Activated CD4-positive, alpha-beta T cell treated with anti-CD3 and anti-CD28 coated beads for 1 hour (primary cell): ENCODE results near the gene GABRR3.
A peak's percentile ranks its signal among the peaks of the same experiment; 100 is the strongest.

ENCODE experiments used
- DNase-seq: peaks from one replicate; pipeline ENCODE4 v3.0.0-alpha.2; 2020

GABRR3 gene

DNA sequence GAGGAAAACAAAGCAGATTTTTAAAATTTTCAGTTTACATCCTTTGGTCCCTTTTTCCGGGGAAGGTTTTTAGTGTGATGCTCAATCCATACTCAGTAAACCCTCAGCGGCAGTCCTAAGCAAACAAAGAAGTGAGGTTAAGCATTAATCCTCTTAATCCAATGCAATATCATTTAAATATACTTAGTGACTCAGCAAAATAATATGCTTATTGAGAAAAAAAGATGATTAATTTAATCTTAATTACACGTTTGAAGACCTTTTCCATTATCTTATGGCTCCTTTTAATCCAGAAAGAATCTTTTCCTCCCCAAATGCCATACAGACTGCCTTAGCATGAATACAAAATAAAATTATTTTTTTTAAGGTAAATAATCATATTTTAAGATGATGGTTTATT lies at the start of gene GABRR3:
GABRR3 (minus strand) TSS at position 108 of the 400 bp plus-strand sequence. CDS start 328 bp downstream, outside the sequence.
- no peak for DNase-seq

DNA sequence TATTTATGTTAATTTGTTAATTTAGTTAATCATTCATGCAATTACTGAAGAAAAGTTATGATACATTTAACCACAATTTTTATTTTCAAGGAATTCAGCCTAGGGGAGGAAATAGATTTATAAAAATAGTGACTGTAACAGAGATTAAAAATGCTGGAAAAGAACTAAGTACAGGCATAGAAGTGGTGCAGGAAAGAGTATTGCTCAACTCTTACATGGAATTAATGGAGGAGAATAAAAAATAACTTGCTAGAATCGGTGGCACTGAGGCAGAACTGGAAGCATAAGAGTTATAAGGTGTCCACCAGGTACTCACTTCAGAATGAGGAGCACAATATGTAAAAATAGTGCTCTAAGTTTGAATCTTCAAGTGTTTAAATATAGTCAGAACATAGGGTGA lies 38.4 kb upstream of the GABRR3 start:
- DNase-seq, result no peak

DNA sequence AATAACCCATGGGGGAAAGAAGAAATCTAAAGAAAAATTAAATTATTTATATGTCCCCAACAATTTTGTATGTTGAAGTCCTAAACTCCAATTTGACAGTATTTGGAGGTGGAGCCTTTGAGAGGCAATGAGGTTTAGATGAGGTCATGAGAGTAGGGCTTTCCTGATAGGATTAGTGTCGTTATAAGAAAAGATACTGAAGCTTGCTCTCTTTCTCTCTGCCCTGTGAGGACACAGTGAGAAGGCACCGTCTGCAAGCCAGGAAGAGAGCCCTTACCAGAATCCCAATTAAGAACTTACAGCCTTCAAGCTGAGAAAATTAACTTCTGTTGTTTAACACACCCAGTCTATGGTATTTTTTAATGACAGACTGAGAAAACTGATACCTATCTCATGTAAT lies 35.7 kb upstream of the GABRR3 start:
- no peak for DNase-seq

DNA sequence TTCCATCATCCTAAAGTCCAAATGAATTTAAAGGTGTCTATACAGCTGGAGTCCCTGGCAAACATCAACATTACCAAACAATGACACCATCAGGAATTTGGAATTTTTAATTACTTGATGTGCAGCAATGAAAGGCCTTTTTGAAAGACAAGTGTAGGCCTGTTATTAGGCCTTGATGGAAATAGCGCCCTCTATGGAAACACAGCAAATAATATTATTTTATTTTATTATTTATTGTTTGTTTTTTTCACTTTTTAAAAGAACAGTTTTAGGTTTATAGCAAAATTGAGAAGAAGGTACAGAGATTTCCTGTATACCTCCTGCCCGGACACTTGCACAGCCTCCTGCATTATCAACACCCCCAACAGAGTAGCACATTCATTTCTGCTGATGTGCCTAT lies 33.7 kb upstream of the GABRR3 start:
- no peak for DNase-seq

DNA sequence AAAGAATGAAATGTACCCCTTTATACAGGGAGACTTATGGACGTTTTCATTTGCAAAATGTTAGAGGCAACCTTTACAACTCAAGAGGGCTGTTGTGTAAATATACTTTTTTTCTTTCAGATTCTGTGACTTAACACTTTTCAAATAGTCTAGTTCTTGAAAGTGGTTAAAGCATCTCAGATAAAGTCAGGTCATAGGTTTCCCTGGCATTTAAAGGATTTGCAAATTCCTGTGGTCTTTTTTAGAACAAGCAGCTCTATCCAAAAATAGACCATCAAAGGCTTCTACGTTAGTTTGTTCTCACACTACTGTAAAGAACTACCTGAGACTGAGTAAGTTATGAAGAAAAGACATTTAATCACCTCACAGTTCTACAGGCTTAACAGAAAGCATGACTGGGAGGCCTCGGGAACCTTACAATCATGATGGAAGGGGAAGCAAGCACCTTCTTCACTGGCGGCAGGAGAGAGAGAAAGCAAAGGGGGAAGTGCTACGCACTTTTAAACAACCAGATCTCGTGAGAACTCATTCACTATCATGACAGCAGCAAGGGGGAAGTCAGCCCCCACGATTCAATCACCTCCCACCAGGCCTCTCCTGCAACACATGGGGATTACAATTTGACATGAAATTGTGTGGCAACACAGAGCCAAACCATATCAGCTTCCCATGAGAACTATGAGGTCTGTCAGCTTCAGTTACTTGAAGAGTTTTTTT lies 23.3 kb upstream of the GABRR3 start:
- no peak for DNase-seq

DNA sequence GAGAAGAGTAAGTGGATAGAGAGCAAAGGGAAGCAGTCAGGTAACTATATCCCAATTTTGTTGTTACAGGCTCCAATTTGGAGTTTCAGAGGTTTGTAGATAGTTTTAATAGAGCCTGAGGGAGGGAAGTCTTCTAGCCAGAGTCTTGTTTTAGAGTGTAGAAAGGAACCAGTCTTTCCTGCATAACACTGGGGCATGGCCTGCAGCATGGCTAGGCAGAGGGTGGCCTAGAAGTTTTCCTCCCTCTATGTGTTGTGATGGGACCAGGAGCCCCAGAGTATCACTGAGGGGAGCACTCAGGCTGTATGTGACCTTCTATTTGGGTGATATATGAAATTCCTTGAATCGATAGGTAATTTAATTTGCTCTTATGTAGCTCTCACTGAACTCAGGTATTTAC lies 22.5 kb upstream of the GABRR3 start:
- no peak for DNase-seq

DNA sequence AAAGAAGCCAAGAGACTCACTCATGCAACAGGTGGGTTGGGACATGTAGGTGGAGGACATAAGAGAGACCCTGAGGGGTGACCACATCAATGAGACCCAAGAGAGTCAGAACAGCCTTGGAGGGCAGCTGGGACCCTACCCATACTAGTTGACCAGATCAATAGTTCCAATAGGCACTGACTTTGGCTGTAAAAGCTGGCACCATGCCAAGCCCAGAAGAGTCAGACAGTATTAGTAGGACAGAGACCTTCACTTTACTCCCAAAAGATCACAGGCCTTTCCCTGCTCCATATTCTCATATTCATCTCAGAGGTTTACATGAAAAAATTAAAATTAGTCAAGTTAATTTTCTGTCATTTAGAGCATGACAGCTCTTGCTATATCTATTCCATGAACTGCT lies 20.9 kb upstream of the GABRR3 start:
- DNase-seq, result no peak

DNA sequence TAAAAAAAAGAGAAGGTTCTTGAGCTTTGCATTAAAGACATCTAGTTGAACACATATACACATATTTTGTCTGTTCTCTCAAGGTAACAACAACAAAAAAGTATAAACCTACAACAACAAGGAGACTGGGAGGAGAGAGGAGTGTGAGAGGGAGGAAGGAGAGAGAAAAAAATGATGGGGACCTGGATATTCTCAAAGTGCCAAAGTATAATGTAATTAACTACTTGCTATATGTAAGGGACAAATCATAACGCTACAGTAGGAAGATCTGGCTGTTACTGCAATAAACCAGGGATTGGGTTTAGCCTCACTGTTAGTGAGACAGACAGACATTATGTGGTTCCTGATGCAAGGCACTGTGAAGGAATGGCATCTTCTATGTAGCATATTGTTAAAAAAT lies 14.2 kb upstream of the GABRR3 start:
- no peak for DNase-seq

DNA sequence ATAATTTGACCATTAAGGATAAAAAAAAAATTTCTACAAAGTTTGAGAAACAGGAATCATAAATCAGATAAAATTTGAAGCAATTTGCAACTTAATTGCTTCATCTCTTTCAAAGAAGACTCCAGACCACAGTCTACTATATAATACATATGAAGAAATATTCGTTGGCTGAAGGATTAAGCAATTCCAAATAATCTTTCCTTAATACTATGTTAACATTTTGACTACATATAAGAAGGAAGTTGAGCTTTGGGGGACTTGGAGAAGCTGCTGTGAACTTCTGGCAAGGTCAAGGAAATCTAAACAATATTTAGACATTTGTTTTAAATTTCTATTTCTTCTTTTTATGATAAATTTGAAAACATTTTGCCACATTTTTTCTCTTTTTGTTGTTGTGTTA lies 13.5 kb upstream of the GABRR3 start:
- DNase-seq, result no peak

DNA sequence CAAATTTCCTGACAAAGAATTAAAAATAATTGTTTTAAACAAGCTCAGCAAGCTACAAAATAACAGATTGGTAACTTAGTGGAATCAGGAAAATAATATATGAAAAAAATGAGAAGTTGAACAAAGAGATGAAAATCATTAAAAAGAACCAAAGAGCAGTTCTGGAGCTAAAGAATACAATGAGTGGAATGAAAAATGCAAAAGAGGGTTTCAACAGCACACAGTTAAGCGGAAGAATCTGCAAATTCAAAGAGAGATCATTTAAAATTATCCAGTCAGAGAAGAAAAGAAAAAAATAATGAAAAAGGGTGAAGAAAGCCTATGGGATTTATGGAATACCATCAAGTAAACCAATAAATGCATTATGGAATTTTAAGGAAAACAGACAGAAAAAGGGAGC lies 6.2 kb upstream of the GABRR3 start:
- DNase-seq, result no peak

DNA sequence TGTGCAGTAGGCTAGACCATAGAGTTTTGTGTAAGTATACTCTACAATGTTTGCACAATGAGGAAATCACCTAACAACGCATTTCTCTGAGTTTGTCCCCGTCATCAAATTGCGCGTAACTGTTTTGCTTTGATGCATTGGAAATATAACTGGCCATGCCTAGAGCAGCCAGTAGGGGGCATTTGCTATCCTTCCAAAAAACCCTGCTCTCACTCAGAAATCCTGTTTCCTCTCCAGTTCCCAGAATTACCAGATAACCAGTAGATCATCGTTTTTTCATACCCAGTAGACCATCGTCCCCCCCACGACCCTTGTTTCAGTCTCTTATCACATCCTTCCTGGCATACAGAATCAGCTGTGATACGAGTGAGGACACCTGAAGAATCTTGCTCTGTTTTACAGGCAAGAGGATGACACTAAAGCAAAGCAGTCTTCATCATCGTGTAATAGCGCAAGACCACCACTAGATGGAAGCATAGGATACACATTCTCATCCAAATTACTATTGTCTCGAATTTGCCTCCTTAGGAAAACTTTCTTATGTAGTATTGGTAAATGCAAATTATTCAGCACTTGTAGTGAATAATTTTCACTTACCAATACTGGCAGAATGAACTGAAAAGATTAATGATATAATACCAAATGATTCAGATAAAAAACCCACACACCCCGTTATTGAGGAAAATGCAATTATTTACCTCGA lies 4.4 kb upstream of the GABRR3 start:
- peak; percentile 40 for DNase-seq

DNA sequence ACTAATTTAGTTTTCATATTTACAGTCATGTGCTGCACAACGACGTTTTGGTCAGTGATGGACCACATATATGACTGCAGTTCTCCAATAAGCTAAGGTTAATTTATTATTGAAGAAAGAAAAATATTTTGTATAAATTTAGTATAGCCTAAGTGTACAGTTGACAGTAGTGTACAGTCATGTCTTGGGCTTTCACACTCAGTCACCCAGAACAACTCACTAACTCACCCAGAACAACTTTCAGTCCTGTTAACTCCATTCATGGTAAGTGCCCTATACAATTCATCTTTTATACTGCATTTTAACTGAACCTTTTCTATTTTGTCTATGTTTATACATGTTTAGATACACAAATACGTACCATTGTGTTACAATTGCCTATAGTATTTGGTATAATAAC lies 3.8 kb upstream of the GABRR3 start:
- DNase-seq, result no peak

DNA sequence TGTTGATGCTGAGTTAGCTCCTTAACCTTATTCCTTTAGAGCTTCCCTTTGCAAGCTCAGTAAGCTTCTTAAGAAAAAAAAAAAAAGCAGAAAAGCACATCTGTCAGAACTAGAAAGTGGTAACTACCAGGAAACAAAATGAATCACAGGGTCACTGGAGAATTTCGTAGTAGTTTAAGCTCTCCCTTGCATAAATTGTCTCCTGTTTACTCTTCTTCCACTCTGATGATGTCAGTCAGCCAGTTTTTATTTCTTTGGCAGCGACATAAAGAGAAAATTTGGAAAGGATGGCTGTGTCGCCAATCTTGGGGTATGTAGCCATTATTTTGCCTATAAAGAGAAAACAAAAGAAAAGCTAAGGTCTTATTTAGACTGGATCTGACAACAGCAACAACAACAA lies 3.2 kb upstream of the GABRR3 start:
- DNase-seq, result no peak

DNA sequence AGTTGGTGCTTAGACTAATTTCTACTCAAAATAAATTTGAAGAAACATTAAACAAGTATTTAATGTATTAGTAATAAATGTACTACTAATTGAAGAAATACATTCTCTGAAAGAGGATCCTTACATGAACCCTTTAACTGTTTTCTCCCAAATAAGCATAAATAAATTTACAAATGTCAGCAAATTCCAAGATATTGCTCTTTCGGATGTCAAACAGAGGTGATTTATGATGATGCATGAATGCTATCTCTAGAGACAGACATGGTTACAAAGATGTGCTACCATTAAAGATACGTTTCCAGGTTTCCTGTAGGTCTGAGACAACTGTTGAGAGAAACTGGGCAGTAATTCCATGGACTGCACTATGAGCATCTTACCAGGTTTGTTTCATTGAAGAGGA lies 629 bp downstream of the GABRR3 start:
- no peak for DNase-seq

DNA sequence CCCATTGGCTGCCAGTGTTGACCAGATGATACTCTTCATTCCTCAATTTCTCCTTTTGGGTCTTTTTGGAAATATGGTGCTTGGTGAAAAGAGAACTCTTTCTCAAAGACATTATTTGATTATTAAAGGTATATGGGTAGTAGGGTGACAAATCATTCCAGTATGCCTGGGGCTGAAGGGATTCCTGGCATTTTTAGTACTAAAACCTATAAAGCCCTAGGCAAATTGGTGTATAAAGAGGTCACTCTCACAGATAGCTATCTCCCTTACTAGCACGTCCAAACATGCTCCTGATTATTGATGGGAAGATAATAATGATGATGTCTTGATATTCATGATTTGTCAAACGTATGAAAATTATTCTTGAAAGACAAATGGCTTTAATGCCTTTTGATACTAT lies 1.1 kb downstream of the GABRR3 start:
- DNase-seq, result no peak

DNA sequence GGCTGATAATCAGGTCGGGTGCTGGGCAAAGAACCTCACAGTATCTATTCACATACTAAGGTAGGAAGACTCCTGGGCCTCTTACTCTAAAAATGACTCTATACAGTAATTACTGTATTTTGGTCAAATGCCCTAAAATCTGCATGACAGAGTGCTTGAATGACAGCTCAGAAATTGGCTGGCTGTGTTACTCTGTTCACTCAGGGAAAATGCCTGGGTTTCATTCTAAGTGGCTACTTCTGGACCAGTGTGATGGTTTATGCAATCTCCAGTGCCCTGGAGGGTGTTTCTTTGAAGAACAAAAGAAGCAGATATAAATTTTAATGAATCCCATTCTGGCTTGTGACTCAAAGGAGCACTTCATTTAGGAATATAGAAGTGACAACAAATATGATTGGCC lies 2.2 kb downstream of the GABRR3 start:
- DNase-seq, result no peak

DNA sequence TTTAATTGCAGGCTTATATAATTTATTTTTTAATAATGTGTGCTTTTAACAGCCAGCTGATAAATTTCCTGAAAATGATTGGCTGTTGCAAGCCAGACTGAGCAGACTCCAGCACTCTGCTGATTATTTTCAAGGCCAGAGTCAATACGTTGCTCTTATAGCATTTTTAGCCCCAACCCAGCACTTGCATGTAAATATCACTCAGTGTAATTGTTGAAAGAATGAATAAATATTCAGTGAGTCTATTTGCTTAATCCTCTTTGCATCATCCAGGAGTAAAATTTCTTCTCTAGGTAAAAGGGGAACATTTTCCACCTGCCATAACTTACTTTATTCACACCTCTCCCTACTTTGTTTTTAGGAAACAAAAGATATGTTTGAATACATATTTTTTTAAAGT lies 2.9 kb downstream of the GABRR3 start:
- no peak for DNase-seq

DNA sequence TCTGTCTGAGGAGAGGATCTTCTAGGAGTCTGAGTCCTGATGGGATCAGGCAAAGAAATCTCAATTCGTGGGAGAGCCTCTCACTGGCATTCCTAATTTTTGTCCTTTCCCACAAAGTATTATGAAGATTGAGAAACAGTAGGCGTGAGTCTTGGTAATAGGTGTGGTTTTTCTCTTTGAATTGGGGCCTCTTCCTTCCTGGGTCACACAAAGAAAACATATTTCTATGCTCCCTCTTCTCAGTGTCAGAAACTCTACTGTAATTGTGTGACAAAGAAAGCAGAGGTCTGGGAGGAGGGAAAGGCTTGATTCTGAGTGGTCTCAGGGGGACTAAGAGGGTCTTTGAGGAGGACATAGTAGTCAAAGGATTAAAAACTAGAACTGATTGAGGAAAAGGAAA lies 6.0 kb downstream of the GABRR3 start:
- DNase-seq, result no peak

DNA sequence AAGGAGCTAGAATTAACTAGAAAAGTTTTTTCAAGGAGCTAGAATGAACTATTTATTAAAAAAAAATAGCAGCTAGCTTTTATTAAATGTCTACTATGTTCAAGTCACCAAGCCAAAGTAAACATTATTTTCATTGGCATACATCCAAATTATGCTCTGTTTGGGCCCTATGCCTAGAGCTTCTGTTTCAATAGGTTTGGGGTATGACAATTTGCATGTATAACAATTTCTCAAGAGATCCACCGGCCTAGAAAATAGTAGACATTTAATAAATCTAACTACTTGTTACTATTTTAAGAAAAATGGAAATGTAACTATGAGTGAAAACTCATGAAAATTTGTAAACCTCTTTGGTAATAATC lies 8.0 kb downstream of the GABRR3 start:
- no peak for DNase-seq

DNA sequence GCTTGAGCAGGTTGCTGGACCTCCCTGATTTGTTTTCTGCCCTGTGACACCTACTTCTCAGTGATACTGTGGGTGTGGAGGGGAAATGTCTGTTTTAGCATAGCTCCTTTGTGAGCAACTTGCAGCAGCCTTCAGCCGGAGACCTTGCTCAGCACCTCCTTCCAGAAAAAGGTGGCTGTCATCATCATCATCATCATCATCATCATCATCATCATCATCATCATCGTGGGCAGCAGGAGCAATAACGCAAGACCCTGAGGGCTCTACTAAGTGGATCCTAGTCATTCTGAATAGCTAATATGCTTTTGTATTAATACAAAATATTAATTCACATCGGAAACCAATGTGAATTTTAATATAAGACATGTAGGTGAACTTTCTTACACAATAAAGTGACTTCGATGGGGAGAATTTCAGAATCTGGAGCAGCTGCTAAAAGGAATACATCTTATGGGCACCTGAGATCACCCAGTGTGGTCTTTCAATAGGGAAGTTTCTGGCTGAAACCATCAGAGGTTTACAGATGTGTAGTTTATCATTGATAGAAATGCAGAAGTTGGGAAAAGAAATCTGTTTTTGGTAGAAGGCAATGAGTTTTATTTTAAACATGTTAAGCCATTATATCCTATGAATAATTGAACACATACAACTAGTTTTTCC lies 8.6 kb downstream of the GABRR3 start:
- DNase-seq, result no peak

DNA sequence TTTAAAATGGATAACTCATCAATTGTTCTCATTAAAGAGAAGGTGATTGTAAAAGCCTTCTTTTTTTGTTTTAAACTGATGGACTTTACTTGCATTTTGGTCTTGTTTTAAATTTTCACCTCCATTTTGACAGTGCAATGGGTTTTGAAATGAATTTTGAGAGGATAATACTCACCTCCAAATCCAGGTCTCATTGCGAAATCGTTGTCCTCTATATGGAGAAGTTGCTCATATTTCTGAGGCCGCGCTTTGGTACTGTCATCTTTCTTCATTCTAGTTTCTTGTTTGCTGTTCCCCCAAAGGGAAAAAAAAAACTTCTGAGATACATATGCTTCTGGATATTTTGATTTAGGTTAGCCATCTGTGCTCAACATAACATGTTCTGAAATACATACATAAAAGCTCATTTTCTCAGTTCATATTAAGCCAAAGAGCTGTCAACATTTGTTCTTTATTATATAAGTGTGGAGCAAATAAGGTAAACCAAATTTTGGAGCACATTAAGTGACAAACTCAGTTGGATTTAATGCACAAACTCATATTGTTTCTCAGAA lies 9.6 kb downstream of the GABRR3 start:
- no peak for DNase-seq

DNA sequence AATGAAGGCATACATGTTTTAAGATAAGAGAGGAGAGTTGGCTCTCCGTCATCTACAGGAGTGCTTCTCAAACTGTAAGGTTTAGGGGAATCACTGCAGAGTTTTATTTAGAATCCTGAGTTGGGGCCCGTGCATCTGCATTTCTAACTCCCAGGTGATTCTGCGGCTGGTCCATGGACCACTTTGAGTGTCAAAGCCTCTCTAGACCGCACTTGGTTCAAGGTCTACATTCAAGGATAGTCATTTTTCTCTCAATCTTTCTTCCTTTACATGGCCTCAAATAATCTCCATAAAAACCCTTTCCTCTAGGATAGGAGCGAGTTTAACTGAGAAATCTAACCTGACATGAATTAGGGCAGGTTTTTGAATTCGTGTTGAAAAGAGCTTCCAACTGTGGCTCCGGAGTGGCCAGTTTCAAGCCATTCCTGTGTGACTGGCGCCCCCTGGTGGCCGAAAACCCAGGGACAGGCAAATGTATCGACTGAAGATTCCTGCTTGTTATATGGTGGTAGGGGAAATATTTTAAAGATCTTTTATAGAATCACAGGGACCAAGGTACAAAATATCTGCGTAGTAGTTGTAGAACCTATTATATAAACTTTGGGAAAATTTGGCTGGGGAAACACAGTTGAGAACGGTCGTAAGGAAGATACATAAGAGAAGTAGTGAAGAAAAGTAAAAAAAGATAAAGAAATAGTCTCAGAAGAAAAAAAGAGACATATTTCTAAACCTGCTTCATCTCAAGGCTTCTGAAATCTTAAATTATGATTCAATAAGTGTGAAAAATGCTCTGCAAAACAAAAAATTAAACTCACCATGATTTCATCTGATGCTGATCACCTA lies 11.9 kb downstream of the GABRR3 start:
- DNase-seq, result peak; percentile 87
